Measurements from ENCODE around the gene NF2.

The NF2 gene

GRCh38 chr22:29704528-29705285 lies 101.3 kb downstream of the NF2 start:
- FAIRE-seq, result no peak

DNA sequence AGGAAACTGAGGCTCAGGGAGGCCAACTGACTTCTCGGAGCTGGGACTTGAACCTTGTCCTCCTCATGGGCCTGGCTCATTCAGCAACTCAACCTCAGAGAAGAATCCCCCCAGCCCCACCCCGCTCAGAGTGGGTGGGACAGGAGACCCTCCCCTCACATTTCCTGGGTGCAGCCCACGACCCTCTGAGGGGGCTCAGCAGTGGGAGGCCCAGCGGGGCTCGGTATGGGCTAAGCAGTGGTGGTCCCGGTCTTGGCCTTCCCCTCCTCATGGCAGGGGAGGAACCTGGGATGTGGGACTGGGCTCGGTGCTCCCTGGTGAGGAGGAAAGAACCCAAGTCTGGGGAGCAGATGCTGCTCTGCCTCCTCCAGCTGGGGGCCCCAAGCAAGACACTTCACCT lies 102.2 kb downstream of the NF2 start:
- no peak for FAIRE-seq

DNA sequence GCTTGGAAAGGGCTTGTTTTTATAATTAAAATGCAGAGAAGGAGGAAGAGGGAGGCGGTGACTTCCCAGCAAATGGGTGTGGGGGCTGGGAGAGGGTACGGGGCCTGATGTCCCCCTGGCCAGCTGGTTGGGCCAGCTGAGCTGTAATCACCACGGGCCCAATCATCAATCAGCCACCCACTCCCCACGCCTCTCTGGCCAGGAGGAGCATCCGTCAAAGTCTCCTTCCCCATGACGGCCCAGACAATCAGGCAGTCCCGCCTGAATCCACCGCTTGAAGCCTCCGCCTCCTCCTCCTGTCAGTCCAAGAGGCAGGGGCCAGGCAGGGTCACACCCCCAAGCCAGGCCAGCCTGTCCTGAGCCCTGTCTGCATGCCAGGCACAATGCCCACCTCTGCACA lies 103.1 kb downstream of the NF2 start:
- no peak for FAIRE-seq

- FAIRE-seq, result no peak
Measured at GRCh38 chr22:29707010-29707409, 103.6 kb downstream of the NF2 start.

- FAIRE-seq, result no peak
Measured at GRCh38 chr22:29707471-29707870, 104.0 kb downstream of the NF2 start.

DNA sequence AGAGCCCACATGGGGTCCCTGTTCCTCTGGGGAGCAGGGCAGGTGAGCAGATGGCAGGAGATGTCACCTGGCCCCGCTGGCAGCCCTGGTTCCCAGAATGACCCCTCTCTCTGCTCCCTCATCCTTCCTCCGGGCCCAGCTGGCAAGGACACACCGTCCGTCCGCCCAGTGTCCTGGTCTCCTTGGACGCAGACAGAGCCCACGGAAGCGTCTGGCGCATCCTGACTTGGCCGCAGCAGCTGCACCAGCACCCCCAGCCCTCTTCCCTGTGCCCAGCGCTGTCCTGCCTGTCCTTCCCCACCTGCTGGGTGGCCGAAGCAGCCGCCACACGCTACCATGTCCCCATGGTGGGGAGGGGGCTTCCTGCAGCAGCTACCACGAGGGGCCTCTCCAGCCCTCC lies 106.8 kb downstream of the NF2 start:
- FAIRE-seq, result no peak

GRCh38 chr22:29710922-29711593 lies 107.6 kb downstream of the NF2 start:
- no peak for FAIRE-seq

- no peak for FAIRE-seq
Measured at GRCh38 chr22:29712119-29712518, 108.7 kb downstream of the NF2 start.

GRCh38 chr22:29713156-29713727 lies 109.8 kb downstream of the NF2 start:
- no peak for FAIRE-seq

GRCh38 chr22:29715240-29715639 lies 111.8 kb downstream of the NF2 start:
- no peak for FAIRE-seq

DNA sequence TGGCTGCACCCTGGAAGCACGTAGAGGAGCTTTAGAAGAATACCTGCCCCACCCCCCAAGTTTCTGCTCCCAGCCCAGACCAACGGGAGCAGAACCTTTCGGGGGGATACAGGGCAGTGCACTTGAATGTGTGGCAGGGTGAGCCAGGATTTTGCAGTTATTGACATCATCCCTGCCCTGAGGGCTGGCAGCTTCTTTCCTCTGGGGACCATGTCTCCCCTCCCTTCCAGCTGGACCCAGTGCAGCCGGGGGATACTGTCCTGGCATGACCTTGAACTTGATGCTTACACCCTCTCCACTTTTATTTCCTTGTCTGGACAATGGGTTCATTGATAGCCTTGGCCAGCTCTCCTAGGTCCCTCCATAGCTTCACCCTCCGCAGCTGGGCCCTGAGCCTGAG lies 112.3 kb downstream of the NF2 start:
- no peak for FAIRE-seq

- FAIRE-seq, result no peak
Measured at GRCh38 chr22:29716814-29717545, 113.5 kb downstream of the NF2 start.

DNA sequence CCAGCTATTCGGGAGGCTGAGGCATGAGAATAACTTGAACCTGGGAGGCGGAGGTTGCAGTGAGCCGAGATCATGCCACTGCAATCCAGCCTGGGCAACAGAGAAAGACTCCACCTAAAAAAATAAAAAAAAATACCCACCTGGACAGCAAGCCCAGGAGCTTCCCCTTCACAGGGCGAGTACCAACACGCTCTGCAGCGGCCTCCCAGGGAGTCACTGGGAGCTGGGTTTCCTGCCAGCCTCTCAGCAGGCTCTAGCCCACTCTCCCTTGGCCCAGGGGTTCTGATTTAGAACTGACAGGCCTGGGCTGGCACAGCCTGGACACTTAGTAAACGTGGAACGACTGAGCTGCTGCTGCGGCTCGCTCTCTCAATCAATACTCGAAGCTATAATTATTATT lies 114.4 kb downstream of the NF2 start:
- FAIRE-seq, result no peak

DNA sequence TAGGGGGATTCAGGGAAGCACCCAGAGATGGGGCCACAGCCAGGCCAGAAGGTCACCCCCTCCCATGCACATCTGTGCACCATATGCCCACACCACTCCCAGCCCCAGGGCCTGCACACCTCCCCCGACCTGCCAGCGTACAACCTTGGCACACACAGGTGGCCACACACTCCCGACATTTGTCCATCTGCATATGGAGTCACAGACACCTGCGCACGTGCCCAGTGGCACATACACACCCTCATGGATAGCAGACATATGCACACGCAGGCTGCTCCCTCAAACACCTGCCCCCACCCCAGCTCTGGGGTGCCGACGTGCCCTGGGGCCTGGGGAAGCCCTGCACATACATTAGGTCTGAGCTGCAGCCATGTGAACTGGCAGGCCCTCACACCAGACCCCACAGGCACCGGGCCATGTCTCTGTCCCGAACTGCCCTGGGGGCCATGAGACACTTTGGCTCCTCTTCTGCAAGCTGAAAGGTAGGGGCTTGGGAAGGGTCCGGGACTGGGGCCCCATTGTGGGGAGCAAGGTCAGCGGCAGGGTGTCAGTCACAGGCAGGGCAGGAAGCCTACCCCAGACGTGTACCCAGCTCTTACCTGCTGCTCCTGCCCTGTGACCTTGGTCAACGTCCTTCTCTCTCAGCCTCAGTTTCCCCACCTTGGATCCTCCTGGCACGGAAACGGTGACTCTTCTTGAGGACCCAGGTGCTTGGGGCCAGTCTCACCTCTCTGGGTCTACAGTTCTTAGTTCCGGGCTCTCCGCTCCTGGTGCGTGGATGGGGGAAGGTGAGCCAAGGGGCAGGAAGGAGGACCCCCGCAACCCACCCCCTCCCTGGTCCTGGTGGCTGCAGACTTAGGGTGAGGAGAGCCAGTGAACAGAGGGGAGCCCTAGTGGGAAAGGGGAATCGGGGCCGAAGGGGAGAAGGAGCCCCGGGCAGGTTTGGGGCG lies 115.8 kb downstream of the NF2 start:
- no peak for FAIRE-seq

GRCh38 chr22:29719899-29720645 lies 116.6 kb downstream of the NF2 start, which contains the start of gene CABP7:
TSS of gene CABP7 (plus strand) at chr22:29720003. CDS start at chr22:29720425, 422 bp downstream.
- FAIRE-seq, result no peak

- no peak for FAIRE-seq
Measured at GRCh38 chr22:29720811-29721323, 117.4 kb downstream of the NF2 start.

DNA sequence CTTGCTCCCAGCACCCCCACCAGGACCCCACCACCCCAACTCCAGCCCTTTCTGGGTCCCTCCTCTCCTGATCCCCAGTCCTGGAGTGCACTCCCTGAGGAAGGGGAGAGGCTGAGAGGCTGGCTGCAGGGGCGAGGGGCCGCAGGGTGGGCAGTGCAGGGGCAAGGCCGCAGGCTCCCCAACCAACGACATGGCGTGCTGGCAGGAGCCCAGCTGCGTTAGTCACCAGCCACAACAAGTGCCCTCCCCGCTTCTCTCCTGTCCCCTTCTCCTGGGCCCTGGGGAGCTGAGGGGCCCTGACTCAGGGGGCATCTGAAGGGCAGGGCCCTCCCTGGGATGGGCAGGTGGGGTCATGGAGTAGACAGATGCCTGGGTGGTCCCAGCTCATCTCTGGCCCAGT lies 118.7 kb downstream of the NF2 start:
- no peak for FAIRE-seq

- no peak for FAIRE-seq
Measured at GRCh38 chr22:29722587-29722986, 119.2 kb downstream of the NF2 start.

DNA sequence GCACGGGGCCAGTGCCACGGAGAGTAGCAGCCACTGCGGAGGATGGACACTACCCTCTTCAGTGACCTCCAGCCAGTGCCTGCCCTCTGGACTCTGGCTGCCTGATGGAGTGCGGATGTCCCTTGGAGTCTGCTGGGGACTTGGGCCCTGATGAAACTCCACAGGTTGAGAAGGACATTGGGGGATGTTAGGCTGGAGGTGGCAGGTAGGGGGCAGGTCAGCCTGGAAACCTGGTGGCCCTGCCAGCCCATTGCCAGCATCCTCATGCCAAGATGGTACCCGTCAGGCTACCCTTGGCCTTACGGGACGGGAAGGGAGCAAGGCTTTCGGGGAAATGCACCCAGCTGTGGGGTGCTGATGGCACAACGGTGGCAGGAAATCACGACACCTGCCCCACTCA lies 120.3 kb downstream of the NF2 start:
- no peak for FAIRE-seq

DNA sequence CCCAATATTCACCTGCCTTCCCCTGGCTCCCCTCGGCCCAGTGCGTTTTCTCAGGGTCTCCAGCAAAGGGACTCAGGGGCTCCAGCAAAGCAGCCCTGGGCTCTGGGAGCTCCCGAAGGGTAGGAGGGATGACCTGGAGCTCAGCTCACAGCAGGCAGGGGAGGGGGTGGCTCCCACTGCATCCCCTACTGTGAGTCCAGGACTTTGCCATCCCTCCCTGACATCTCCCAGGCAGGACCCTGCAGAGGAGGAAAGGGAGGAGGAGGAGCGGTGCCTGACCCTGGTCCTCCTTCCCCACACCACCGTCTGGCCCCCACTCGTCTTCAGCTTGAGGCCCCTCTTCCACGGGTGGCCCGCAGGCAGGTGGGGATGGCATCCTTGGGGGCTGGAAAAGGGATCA lies 121.4 kb downstream of the NF2 start:
- FAIRE-seq, result no peak

DNA sequence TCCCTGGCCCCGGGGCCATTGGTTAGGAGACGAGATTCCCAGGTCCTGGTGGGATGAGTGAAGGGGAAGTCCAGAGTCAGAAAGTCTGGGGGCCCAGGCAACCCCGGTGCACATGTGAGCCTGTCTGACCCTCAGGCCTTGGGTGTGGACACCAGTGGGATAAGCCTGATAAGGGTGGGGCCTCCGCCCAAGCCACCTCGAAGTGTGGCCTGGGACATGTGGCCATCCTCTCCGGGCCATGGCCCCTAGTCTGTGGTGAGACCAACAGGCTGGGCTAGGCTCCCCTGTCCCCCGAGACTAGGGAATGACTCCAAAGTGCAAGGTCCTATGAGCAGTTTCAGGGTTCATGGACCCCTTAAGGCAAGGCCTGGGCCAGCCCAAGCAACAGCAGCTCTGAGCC lies 122.7 kb downstream of the NF2 start:
- FAIRE-seq, result no peak
